GM12891 (cell line): ENCODE data around the gene HBZ.

Experiments
- POLR2A ChIP-seq: IDR thresholded peaks from 2 replicates; pipeline ENCODE4 v1.6.1; 2011; ENCODE audit warnings: low read depth, low read length, control low read depth
- POLR2AphosphoS5 ChIP-seq: IDR thresholded peaks from 2 replicates; pipeline ENCODE4 v1.6.1; 2011; ENCODE audit warnings: low read depth, low read length, control low read depth
- SPI1 ChIP-seq: IDR thresholded peaks from 2 replicates; pipeline ENCODE4 v1.6.1; 2011; ENCODE audit warnings: low read depth, low read length, control low read depth
- TAF1 ChIP-seq: IDR thresholded peaks from 2 replicates; pipeline ENCODE4 v1.6.1; 2011; ENCODE audit warnings: low read depth, low read length, control low read depth

DNA sequence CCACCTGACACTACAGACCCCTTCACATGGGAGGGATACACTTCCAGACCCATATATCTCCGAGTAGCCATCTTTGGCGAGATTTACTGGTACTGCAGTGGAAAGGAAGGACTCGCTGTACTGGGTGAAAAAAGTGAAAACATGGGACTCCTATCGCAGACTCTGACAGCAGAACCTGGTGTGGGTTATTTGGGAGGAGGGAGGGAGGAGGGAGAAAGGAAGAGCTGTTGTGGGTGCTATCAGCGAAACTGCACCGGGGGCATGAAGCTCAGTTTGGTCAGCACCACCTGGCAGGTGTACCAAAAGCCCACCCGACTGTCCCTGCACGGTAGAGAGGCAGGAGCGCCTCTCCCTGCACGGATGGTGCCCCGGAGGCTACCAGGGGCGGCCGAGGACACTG, 32.8 kb downstream of the HBZ start:
- no peak for TF ChIP-seq POLR2A
- no peak for TF ChIP-seq POLR2AphosphoS5
- TF ChIP-seq TAF1: no peak
- TF ChIP-seq SPI1: no peak
